GM19468 (cell line): ENCODE results near the gene ILK.

Source experiments
- ATAC-seq: cut with Tn5 transposase; IDR thresholded peaks from one replicate; pipeline ENCODE4 v1.9.1; 2021; ENCODE audit warnings: mild to moderate bottlenecking, moderate library complexity, moderate number of reproducible peaks; ENCODE audit not compliant: unreplicated experiment; ENCODE audit errors: extremely low read depth

Gene ILK

DNA sequence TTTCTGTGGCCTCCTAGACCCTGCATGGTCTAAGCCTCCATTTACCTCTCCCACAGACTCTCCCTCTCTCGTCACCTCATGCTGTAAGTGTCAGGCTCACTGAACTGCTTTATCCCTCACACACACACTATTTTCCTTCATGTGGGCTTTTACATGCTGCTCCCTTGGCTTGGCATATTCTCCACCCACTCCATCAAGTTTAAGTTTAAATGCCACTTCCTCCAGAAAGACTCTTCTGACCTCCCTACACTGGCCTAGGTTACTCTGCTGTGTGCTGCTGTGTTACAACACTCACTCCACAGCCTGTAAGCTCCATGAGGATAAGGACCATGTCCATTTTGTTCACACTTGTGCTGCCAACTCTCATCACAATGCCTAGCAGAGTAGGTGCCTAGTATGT lies 49.5 kb downstream of the ILK start:
- ATAC-seq, result no peak

- no peak for ATAC-seq
These were observed 50.1 kb downstream of the ILK start for GRCh38 chr11:6653656-6654055.

DNA sequence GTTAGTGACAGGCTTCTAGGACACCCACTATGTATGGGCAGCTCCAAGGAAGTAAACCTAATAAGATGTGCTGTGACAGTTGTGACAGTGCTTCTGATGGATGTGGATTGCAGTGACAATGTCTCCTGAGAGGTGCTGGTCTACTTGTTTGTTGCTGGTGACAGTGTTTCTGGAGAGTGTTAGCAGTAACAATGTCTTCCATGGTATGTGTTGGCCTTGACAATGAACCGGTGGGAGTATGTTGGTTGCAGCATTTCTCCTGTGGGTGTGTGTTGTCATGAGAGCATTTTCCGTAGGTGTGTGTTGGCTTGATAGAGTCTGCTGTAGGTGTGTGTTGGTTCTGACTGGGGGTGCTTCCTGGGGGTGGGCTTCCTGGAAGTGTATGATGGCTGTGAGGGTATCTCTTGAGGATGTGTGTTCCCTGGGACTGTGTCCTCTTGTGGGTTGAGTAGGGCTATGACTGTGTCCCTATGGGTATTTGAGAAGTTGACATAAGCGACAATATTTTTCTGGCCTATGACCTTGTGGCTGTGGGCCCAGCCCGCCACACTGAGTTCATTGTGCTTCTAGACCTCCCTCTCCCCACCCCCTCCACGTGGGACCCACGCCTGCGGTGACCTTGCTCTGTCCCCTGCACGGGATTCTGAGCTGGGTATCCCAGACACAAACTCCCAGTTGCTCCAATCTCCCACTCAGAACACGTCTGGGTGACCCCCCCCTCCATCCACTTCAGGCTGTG lies 50.9 kb downstream of the ILK start:
- ATAC-seq, result no peak

- no peak for ATAC-seq
These were observed 51.6 kb downstream of the ILK start for GRCh38 chr11:6655020-6655789.

- ATAC-seq, result no peak
These were observed 52.4 kb downstream of the ILK start, which contains the start of gene DCHS1 for GRCh38 chr11:6655790-6656583. DCHS1 (minus strand) TSS chr11:6655809; CDS start chr11:6641613, 14,196 bp downstream.

GRCh38 chr11:6656584-6656915 lies 53.0 kb downstream of the ILK start:
- ATAC-seq, result no peak

- no peak for ATAC-seq
These were observed 53.4 kb downstream of the ILK start for GRCh38 chr11:6656936-6657335.

DNA sequence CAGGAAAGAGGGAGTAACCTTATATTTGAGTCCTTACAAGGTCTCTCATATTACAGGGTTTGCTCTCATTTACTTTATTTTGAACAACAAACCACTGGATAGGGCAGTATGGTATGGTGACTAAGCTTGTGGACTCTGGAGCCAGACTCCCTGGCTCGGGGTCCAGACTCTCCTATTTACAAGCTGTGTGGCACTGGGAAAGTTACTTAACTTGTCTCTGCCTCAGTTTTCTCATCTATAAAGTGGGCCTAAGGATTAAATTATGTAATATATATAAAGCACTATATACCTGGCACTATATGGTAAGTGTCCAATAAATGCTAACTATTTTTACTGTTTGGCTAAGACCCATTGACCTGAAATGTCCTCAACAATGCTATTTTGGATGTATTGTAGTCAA lies 53.8 kb downstream of the ILK start:
- ATAC-seq, result no peak

DNA sequence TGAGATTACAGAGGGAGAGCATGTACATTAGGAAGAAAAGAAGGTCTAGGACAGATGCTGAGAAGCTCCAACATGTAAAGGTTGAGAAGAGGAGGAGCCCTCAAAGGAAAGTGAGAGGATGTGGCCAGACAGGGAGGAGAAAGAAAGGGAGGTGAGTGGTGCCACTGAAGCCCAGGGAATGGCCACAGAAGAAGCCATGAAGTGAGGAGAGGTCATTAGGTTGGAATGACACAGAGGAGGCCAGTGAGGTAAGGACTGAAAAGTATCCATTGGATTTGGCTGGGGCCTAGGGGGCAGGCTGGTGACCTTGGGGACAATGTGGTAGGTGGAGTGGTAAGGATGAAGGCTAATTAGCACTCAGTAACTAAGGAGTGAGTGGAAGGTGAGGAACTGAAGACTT lies 55.1 kb downstream of the ILK start:
- ATAC-seq, result no peak
